Measurements from ENCODE around the gene MEOX2.

The MEOX2 gene

GRCh38 chr7:15682751-15683245, 3.7 kb downstream of the MEOX2 start:
- DNase-seq (ENCODE audit: insufficient read length, low spot score): no peak
- TF ChIP-seq POLR2AphosphoS5 (IDR thresholded peaks at IDR 0.05; ENCODE audit: low read depth, low read length) (no peak), POU2F2 (IDR thresholded peaks at IDR 0.05; ENCODE audit: low read depth, low read length) (no peak), POLR2A (IDR thresholded peaks at IDR 0.05; ENCODE audit: low read depth, low read length) (no peak), TAF1 (IDR thresholded peaks at IDR 0.05; ENCODE audit: low read depth, low read length) (no peak), SPI1 (IDR thresholded peaks at IDR 0.05; ENCODE audit: low read depth, low read length) (no peak), PAX5 (IDR thresholded peaks at IDR 0.05; ENCODE audit: insufficient read depth, low read length, severe bottlenecking) (no peak)
- FAIRE-seq: no peak

- DNase-seq (ENCODE audit: insufficient read length, low spot score) (no peak), FAIRE-seq (no peak)
- no peak for TF ChIP-seq POLR2AphosphoS5 (IDR thresholded peaks at IDR 0.05; ENCODE audit: low read depth, low read length)
- no peak for TF ChIP-seq POLR2A (IDR thresholded peaks at IDR 0.05; ENCODE audit: low read depth, low read length)
Measured at GRCh38 chr7:15682111-15682510, 4.4 kb downstream of the MEOX2 start.

GRCh38 chr7:15681631-15682030, 4.9 kb downstream of the MEOX2 start:
- no peak for DNase-seq (ENCODE audit: insufficient read length, low spot score)
- no peak for FAIRE-seq
- TF ChIP-seq POLR2AphosphoS5 (IDR thresholded peaks at IDR 0.05; ENCODE audit: low read depth, low read length) (no peak), POU2F2 (IDR thresholded peaks at IDR 0.05; ENCODE audit: low read depth, low read length) (no peak), TAF1 (IDR thresholded peaks at IDR 0.05; ENCODE audit: low read depth, low read length) (no peak), PAX5 (IDR thresholded peaks at IDR 0.05; ENCODE audit: insufficient read depth, low read length, severe bottlenecking) (no peak), SPI1 (IDR thresholded peaks at IDR 0.05; ENCODE audit: low read depth, low read length) (no peak), POLR2A (IDR thresholded peaks at IDR 0.05; ENCODE audit: low read depth, low read length) (no peak)

- FAIRE-seq (no peak), DNase-seq (ENCODE audit: insufficient read length, low spot score) (no peak)
- TF ChIP-seq PAX5 (IDR thresholded peaks at IDR 0.05; ENCODE audit: insufficient read depth, low read length, severe bottlenecking): no peak
- no peak for TF ChIP-seq POLR2AphosphoS5 (IDR thresholded peaks at IDR 0.05; ENCODE audit: low read depth, low read length)
- no peak for TF ChIP-seq SPI1 (IDR thresholded peaks at IDR 0.05; ENCODE audit: low read depth, low read length)
- no peak for TF ChIP-seq POLR2A (IDR thresholded peaks at IDR 0.05; ENCODE audit: low read depth, low read length)
- TF ChIP-seq TAF1 (IDR thresholded peaks at IDR 0.05; ENCODE audit: low read depth, low read length): no peak
- no peak for TF ChIP-seq POU2F2 (IDR thresholded peaks at IDR 0.05; ENCODE audit: low read depth, low read length)
Measured at GRCh38 chr7:15681186-15681585, 5.3 kb downstream of the MEOX2 start.

GRCh38 chr7:15680446-15680845, 6.0 kb downstream of the MEOX2 start:
- FAIRE-seq: no peak
- no peak for DNase-seq (ENCODE audit: insufficient read length, low spot score)
- TF ChIP-seq SPI1 (IDR thresholded peaks at IDR 0.05; ENCODE audit: low read depth, low read length) (no peak), POU2F2 (IDR thresholded peaks at IDR 0.05; ENCODE audit: low read depth, low read length) (no peak), POLR2AphosphoS5 (IDR thresholded peaks at IDR 0.05; ENCODE audit: low read depth, low read length) (no peak), TAF1 (IDR thresholded peaks at IDR 0.05; ENCODE audit: low read depth, low read length) (no peak), PAX5 (IDR thresholded peaks at IDR 0.05; ENCODE audit: insufficient read depth, low read length, severe bottlenecking) (no peak), POLR2A (IDR thresholded peaks at IDR 0.05; ENCODE audit: low read depth, low read length) (no peak)

GRCh38 chr7:15679306-15679705, 7.2 kb downstream of the MEOX2 start:
- DNase-seq (ENCODE audit: insufficient read length, low spot score) (no peak), FAIRE-seq (no peak)
- no peak for TF ChIP-seq TAF1 (IDR thresholded peaks at IDR 0.05; ENCODE audit: low read depth, low read length)
- no peak for TF ChIP-seq POLR2A (IDR thresholded peaks at IDR 0.05; ENCODE audit: low read depth, low read length)
- TF ChIP-seq POLR2AphosphoS5 (IDR thresholded peaks at IDR 0.05; ENCODE audit: low read depth, low read length): no peak
- no peak for TF ChIP-seq PAX5 (IDR thresholded peaks at IDR 0.05; ENCODE audit: insufficient read depth, low read length, severe bottlenecking)
- no peak for TF ChIP-seq POU2F2 (IDR thresholded peaks at IDR 0.05; ENCODE audit: low read depth, low read length)
- TF ChIP-seq SPI1 (IDR thresholded peaks at IDR 0.05; ENCODE audit: low read depth, low read length): no peak

- DNase-seq (ENCODE audit: insufficient read length, low spot score) (no peak), FAIRE-seq (no peak)
- TF ChIP-seq POU2F2 (IDR thresholded peaks at IDR 0.05; ENCODE audit: low read depth, low read length) (no peak), TAF1 (IDR thresholded peaks at IDR 0.05; ENCODE audit: low read depth, low read length) (no peak), POLR2A (IDR thresholded peaks at IDR 0.05; ENCODE audit: low read depth, low read length) (no peak), POLR2AphosphoS5 (IDR thresholded peaks at IDR 0.05; ENCODE audit: low read depth, low read length) (no peak), PAX5 (IDR thresholded peaks at IDR 0.05; ENCODE audit: insufficient read depth, low read length, severe bottlenecking) (no peak), SPI1 (IDR thresholded peaks at IDR 0.05; ENCODE audit: low read depth, low read length) (no peak)
Measured at GRCh38 chr7:15678653-15679052, 7.8 kb downstream of the MEOX2 start.

GRCh38 chr7:15675379-15675778, 11.1 kb downstream of the MEOX2 start:
- no peak for TF ChIP-seq POLR2AphosphoS5 (IDR thresholded peaks at IDR 0.05; ENCODE audit: low read depth, low read length)
- DNase-seq (ENCODE audit: insufficient read length, low spot score): no peak
- FAIRE-seq: no peak

- DNase-seq (ENCODE audit: insufficient read length, low spot score) (no peak), FAIRE-seq (no peak)
Measured at GRCh38 chr7:15674586-15674985, 11.9 kb downstream of the MEOX2 start.

GRCh38 chr7:15669443-15670090, 16.9 kb downstream of the MEOX2 start:
- TF ChIP-seq POLR2A (IDR thresholded peaks at IDR 0.05; ENCODE audit: low read depth, low read length): no peak
- TF ChIP-seq SPI1 (IDR thresholded peaks at IDR 0.05; ENCODE audit: low read depth, low read length): no peak
- TF ChIP-seq TAF1 (IDR thresholded peaks at IDR 0.05; ENCODE audit: low read depth, low read length): no peak
- no peak for FAIRE-seq
- no peak for DNase-seq (ENCODE audit: insufficient read length, low spot score)

More at GRCh38 chr7:15674586-15674985, 11.9 kb downstream of the MEOX2 start:
- TF ChIP-seq POLR2AphosphoS5 (IDR thresholded peaks at IDR 0.05; ENCODE audit: low read depth, low read length) (no peak), POLR2A (IDR thresholded peaks at IDR 0.05; ENCODE audit: low read depth, low read length) (no peak), SPI1 (IDR thresholded peaks at IDR 0.05; ENCODE audit: low read depth, low read length) (no peak), TAF1 (IDR thresholded peaks at IDR 0.05; ENCODE audit: low read depth, low read length) (no peak), POU2F2 (IDR thresholded peaks at IDR 0.05; ENCODE audit: low read depth, low read length) (no peak), PAX5 (IDR thresholded peaks at IDR 0.05; ENCODE audit: insufficient read depth, low read length, severe bottlenecking) (no peak)

Measured in GM12891 (cell line).